ENCODE results near the gene PKIB.

PKIB gene

DNA sequence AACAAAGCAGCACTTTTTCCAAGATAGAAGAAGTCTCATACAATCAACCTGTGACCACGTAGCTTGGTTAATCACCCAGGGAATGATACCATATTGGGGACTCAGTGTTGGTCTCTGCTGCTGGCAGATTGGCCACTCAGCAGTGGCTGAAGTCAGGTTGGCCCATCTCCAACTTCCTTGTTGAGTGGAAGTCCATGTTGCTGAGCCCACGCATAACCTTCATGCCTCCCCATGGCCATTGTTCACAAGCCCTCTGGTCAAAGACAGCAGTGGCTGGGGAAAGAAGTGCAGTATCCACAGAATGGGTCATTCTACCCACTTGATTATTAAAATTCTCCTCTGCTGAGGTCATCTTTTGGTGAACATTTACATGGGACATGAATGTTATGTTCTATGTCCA, 38.5 kb downstream of the PKIB start:
- Histone ChIP-seq H3K4me3 (ENCODE audit: low read depth, low read length) (no peak overlapping the region), H3K4me2 (ENCODE audit: low read length) (no peak overlapping the region), H3K36me3 (ENCODE audit: control insufficient read depth, insufficient read depth, low read length) (no peaks in the 10 kb centered on the region), H3K9ac (no peak overlapping the region), H2AFZ (no peak overlapping the region), H3K27ac (no peak overlapping the region), H3K79me2 (peaks cover 2% of the 10 kb centered on the region), H3K27me3 (ENCODE audit: control insufficient read depth, insufficient read depth, low read length) (no peaks in the 10 kb centered on the region), H3K9me3 (ENCODE audit: control insufficient read depth, low read length) (no peaks in the 10 kb centered on the region), H3K4me1 (no peaks in the 10 kb centered on the region)
- TF ChIP-seq, protein P1, sequence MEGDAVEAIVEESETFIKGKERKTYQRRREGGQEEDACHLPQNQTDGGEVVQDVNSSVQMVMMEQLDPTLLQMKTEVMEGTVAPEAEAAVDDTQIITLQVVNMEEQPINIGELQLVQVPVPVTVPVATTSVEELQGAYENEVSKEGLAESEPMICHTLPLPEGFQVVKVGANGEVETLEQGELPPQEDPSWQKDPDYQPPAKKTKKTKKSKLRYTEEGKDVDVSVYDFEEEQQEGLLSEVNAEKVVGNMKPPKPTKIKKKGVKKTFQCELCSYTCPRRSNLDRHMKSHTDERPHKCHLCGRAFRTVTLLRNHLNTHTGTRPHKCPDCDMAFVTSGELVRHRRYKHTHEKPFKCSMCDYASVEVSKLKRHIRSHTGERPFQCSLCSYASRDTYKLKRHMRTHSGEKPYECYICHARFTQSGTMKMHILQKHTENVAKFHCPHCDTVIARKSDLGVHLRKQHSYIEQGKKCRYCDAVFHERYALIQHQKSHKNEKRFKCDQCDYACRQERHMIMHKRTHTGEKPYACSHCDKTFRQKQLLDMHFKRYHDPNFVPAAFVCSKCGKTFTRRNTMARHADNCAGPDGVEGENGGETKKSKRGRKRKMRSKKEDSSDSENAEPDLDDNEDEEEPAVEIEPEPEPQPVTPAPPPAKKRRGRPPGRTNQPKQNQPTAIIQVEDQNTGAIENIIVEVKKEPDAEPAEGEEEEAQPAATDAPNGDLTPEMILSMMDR (IDR thresholded peaks at IDR 0.05), result no peak

DNA sequence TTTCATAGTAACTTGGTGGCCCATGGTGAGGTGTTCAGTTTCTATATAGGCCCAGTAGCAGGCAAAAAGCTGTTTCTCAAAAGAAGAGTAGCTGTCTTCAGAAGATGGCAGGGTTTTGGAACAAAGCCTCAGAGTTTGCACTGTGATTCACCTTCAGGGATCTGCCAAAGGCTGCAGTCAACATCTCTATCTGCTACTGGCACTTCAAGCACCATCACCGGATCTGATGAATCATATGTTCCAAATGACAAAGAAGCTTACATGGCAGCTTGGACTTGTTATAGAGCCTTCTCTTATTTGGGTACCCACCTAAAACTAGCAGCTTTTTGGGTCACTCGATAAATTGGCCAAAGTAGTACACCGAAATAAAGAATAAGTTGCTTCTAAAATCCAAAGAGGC, 39.5 kb downstream of the PKIB start:
- no peak overlapping the region for H3K27ac ChIP-seq
- H3K4me2 ChIP-seq (ENCODE audit: low read length), result no peak overlapping the region
- H3K79me2 ChIP-seq, result peaks cover 2% of the 10 kb centered on the region
- H3K36me3 ChIP-seq (ENCODE audit: control insufficient read depth, insufficient read depth, low read length), result no peaks in the 10 kb centered on the region
- TF ChIP-seq, protein P1 (IDR thresholded peaks at IDR 0.05), result no peak
- H2AFZ ChIP-seq, result no peak overlapping the region
- H3K9ac ChIP-seq, result no peak overlapping the region
- H3K4me3 ChIP-seq (ENCODE audit: low read depth, low read length), result no peak overlapping the region
- H3K27me3 ChIP-seq (ENCODE audit: control insufficient read depth, insufficient read depth, low read length), result no peaks in the 10 kb centered on the region
- no peaks in the 10 kb centered on the region for H3K9me3 ChIP-seq (ENCODE audit: control insufficient read depth, low read length)
- no peaks in the 10 kb centered on the region for H3K4me1 ChIP-seq

DNA sequence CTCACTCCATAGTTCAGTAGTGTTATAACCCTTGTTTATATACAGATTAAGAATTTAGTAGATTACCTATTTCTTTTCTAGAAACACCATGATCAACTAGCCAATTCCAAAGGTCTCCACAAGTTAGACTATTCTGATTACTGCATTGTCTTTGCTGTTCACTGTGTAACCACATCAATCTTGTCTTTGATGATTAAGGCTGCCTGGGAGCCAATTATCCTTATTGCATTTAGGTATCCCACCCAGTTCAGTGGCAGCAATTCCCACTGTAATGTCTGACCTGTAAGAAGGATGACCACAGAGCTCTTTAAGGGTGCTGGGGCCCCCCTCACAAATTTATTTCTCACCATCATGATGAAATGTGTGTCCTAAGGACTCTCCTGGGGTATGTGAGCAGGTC, 40.2 kb downstream of the PKIB start:
- TF ChIP-seq, protein P1 (IDR thresholded peaks at IDR 0.05), result no peak
- Histone ChIP-seq H3K4me1 (no peaks in the 10 kb centered on the region), H3K4me3 (ENCODE audit: low read depth, low read length) (no peak overlapping the region), H2AFZ (no peak overlapping the region), H3K79me2 (peaks cover 2% of the 10 kb centered on the region), H3K4me2 (ENCODE audit: low read length) (no peak overlapping the region), H3K27ac (no peak overlapping the region), H3K36me3 (ENCODE audit: control insufficient read depth, insufficient read depth, low read length) (no peaks in the 10 kb centered on the region), H3K9me3 (ENCODE audit: control insufficient read depth, low read length) (no peaks in the 10 kb centered on the region), H3K9ac (no peak overlapping the region), H3K27me3 (ENCODE audit: control insufficient read depth, insufficient read depth, low read length) (no peaks in the 10 kb centered on the region)

DNA sequence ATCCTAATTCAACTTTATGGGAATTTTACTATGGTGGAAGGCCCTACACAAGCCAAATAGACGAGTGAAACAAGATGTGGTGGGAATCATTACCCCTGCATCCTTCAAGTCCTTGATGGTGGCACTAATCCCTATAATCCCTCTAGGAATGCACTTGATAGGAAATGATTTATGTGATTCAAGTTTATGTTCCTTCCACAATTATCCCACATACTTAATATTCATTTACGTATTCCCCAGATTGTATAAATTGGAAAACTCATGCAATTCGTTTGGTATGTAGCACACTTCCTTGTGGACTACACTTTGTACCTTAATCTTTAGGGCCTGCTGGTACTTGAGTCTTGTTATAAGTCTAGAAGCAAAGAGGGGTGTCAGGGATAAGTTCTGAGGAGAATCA, 40.8 kb downstream of the PKIB start:
- TF ChIP-seq, protein P1 (IDR thresholded peaks at IDR 0.05), result no peak
- H3K27me3 ChIP-seq (ENCODE audit: control insufficient read depth, insufficient read depth, low read length), result no peaks in the 10 kb centered on the region
- no peaks in the 10 kb centered on the region for H3K36me3 ChIP-seq (ENCODE audit: control insufficient read depth, insufficient read depth, low read length)
- H3K4me2 ChIP-seq (ENCODE audit: low read length), result no peak overlapping the region
- no peak overlapping the region for H3K4me3 ChIP-seq (ENCODE audit: low read depth, low read length)
- H3K79me2 ChIP-seq, result peaks cover 2% of the 10 kb centered on the region
- no peaks in the 10 kb centered on the region for H3K4me1 ChIP-seq
- H3K27ac ChIP-seq, result no peak overlapping the region
- no peaks in the 10 kb centered on the region for H3K9me3 ChIP-seq (ENCODE audit: control insufficient read depth, low read length)
- H3K9ac ChIP-seq, result no peak overlapping the region
- no peak overlapping the region for H2AFZ ChIP-seq

DNA sequence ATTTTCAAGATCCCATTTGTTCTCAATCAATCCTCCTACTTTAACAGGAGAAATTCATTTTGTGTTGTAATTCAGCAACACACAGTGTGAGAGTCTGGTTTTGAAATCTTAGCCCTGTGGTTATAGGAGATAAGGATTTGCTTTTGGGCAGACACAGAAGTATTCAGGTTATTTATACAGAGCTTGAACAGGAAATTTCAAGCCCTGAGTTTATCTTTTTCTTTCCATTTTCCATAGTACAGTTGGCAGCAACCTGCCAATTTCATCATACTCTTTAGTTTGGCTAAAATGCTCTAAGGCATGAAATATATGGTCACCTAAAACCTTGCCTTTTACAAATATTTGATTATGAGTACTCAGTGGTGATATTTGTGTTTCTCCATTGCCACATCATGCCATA, 41.4 kb downstream of the PKIB start:
- H3K4me2 ChIP-seq (ENCODE audit: low read length), result no peak overlapping the region
- no peaks in the 10 kb centered on the region for H3K27me3 ChIP-seq (ENCODE audit: control insufficient read depth, insufficient read depth, low read length)
- H3K9me3 ChIP-seq (ENCODE audit: control insufficient read depth, low read length), result no peaks in the 10 kb centered on the region
- H3K4me3 ChIP-seq (ENCODE audit: low read depth, low read length), result no peak overlapping the region
- H2AFZ ChIP-seq, result no peak overlapping the region
- no peak overlapping the region for H3K27ac ChIP-seq
- H3K9ac ChIP-seq, result no peak overlapping the region
- peaks cover 2% of the 10 kb centered on the region for H3K79me2 ChIP-seq
- H3K36me3 ChIP-seq (ENCODE audit: control insufficient read depth, insufficient read depth, low read length), result no peaks in the 10 kb centered on the region
- H3K4me1 ChIP-seq, result no peaks in the 10 kb centered on the region
- TF ChIP-seq, protein P1 (IDR thresholded peaks at IDR 0.05), result no peak
